Measurements from ENCODE around the gene NPHP4.
"Not testable (repeated sequence)": the region's sequence is repeated elsewhere in the genome, so short reads cannot be mapped to it uniquely, and the experiment has no call there.

NPHP4 gene

GRCh38 chr1:5868931-5869500 is 123.2 kb downstream of the NPHP4 start:
- DNase-seq, result no peak

GRCh38 chr1:5865774-5866173 is 126.5 kb downstream of the NPHP4 start:
- no peak for DNase-seq

GRCh38 chr1:5865056-5865455 is 127.2 kb downstream of the NPHP4 start:
- no peak for DNase-seq

- no peak for DNase-seq
Observed at GRCh38 chr1:5864256-5864655, 128.0 kb downstream of the NPHP4 start.

GRCh38 chr1:5863238-5863637 is 129.0 kb downstream of the NPHP4 start:
- no peak for DNase-seq

- no peak for DNase-seq
Observed at GRCh38 chr1:5861871-5862825, 130.1 kb downstream of the NPHP4 start.

GRCh38 chr1:5860277-5860676 is 131.9 kb downstream of the NPHP4 start:
- DNase-seq, result no peak

GRCh38 chr1:5859766-5860165 is 132.5 kb downstream of the NPHP4 start:
- DNase-seq, result no peak

GRCh38 chr1:5858844-5859407 is 133.3 kb downstream of the NPHP4 start:
- DNase-seq, result no peak

GRCh38 chr1:5858246-5858645 is 134.0 kb downstream of the NPHP4 start:
- no peak for DNase-seq

GRCh38 chr1:5857508-5858090 is 134.6 kb downstream of the NPHP4 start:
- DNase-seq, result no peak

- no peak for DNase-seq
Observed at GRCh38 chr1:5857011-5857410, 135.2 kb downstream of the NPHP4 start.

GRCh38 chr1:5856246-5856815 is 135.9 kb downstream of the NPHP4 start:
- DNase-seq, result no peak

- DNase-seq, result no peak
Observed at GRCh38 chr1:5855196-5855897, 136.9 kb downstream of the NPHP4 start.

GRCh38 chr1:5854754-5855153 is 137.5 kb downstream of the NPHP4 start:
- no peak for DNase-seq

- DNase-seq, result not testable (repeated sequence)
Observed at GRCh38 chr1:5853858-5854257, 138.4 kb downstream of the NPHP4 start.

GRCh38 chr1:5850503-5850902 is 141.7 kb downstream of the NPHP4 start:
- DNase-seq, result no peak

- DNase-seq, result no peak
Observed at GRCh38 chr1:5849550-5849949, 142.7 kb downstream of the NPHP4 start.

GRCh38 chr1:5847013-5847659 is 145.1 kb downstream of the NPHP4 start:
- DNase-seq, result no peak

- DNase-seq, result no peak
Observed at GRCh38 chr1:5845376-5845775, 146.8 kb downstream of the NPHP4 start.

GRCh38 chr1:5844442-5844841 is 147.8 kb downstream of the NPHP4 start:
- DNase-seq, result no peak

- no peak for DNase-seq
Observed at GRCh38 chr1:5843521-5844096, 148.6 kb downstream of the NPHP4 start.
